H1 (cell line): ENCODE results near the gene GGA3. TPM values are rescaled to one million over a fixed set of nuclear protein-coding genes. Genes with fewer than 3 reads are reported as not detected.
A peak's percentile ranks its signal among the peaks of the same experiment; 100 is the strongest.

Experiments
- BRCA1 ChIP-seq: IDR thresholded peaks from 2 replicates; pipeline ENCODE4 v1.6.1; 2012; ENCODE audit warnings: low read depth, low read length, improper control_type of control experiment
- CHD7 ChIP-seq: fragments of 300-600 bp; sonication (generic); IDR thresholded peaks from 2 replicates; pipeline ENCODE4 v1.7.1; 2012; ENCODE audit warnings: low read length, moderate library complexity, mild to moderate bottlenecking, inconsistent platforms; ENCODE audit not compliant: insufficient replicate concordance
- EGR1 ChIP-seq: IDR thresholded peaks from 2 replicates; pipeline ENCODE4 v1.6.1; 2011; ENCODE audit warnings: low read depth, low read length, borderline replicate concordance
- EP300 ChIP-seq, 2 experiments: IDR thresholded peaks; 1 replicate in 1 of 2; 2 replicates in 1 of 2; pipeline ENCODE4 v1.6.1; 2011 to 2012; ENCODE audit warnings: low read depth in 2 of 2, low read length in 2 of 2, mild to moderate bottlenecking in 2 of 2, borderline replicate concordance in 1 of 2, inconsistent platforms in 1 of 2, moderate library complexity in 1 of 2
- JUND ChIP-seq: IDR thresholded peaks from 2 replicates; pipeline ENCODE4 v1.6.1; 2011; ENCODE audit warnings: mild to moderate bottlenecking, improper control_type of control experiment, low read length
- KDM1A ChIP-seq: fragments of 200-600, 300-600 bp; sonication (generic); IDR thresholded peaks from 2 replicates; pipeline ENCODE4 v1.7.1; 2016; ENCODE audit warnings: mild to moderate bottlenecking, low read length, borderline replicate concordance
- POU5F1 ChIP-seq: IDR thresholded peaks from 2 replicates; pipeline ENCODE4 v1.6.1; 2011; ENCODE audit warnings: low read depth, mild to moderate bottlenecking, low read length, moderate library complexity
- SIRT6 ChIP-seq: IDR thresholded peaks from one replicate; pipeline ENCODE4 v1.7.1; 2012; ENCODE audit warnings: low read length, inconsistent platforms
- SUZ12 ChIP-seq: fragments of 200-600 bp; sonication (generic); IDR thresholded peaks from 2 replicates; pipeline ENCODE4 v1.6.1; 2012; ENCODE audit warnings: mild to moderate bottlenecking, inconsistent platforms, low read length, moderate library complexity, mixed read lengths
- TBP ChIP-seq: IDR thresholded peaks from 2 replicates; pipeline ENCODE4 v1.6.1; 2011; ENCODE audit warnings: low read depth, low read length, improper control_type of control experiment
- ZNF274 ChIP-seq: IDR thresholded peaks from 2 replicates; pipeline ENCODE4 v1.7.0; 2012; ENCODE audit warnings: low read length, borderline replicate concordance; ENCODE audit errors: extremely low read depth
- polyA plus RNA-seq, 7 experiments: library from polyadenylated mRNA; depleted of rRNA in 3 of 7; stranded (reverse) in 5 of 7; unstranded in 2 of 7; fragments of >200 nt in 5 of 7; fragments of 200-250 nt in 2 of 7; gene quantifications; 1 replicate in 5 of 7; 2 replicates in 1 of 7; 4 replicates in 1 of 7; pipeline versions ENCODE4 v1.2.1 to v1.2.3, GENCODE V29; 2011 to 2013; ENCODE audit warnings: missing spikeins in 2 of 7, mixed read lengths in 2 of 7
- total RNA-seq: library from RNA; stranded (reverse); fragmentation: NEBNext Ultra II Directional; extraction: Animal tissue kit (Norgen Biotek cat#: 25700); gene quantifications from 2 replicates; pipeline ENCODE4 v1.2.1, GENCODE V29; 2021

Gene GGA3
- total and polyA plus RNA-seq, 2 of the 8 experiments (the other 6 are each of a cell fraction or from before 2014, with no cell fraction given), result 40.6 to 60.0 TPM

- TF ChIP-seq SIRT6 (no peak), SUZ12 (no peak), POU5F1 (no peak), BRCA1 (no peak), TBP (no peak), KDM1A (0 out of 2 replicates have a peak, but pooled peaks have one; percentile 11), EGR1 (no peak), JUND (no peak), CHD7 (no peak), ZNF274 (no peak), EP300 (IDR thresholded peaks at IDR 0.05; ENCODE audit: borderline replicate concordance in 1 of 2, low read depth in 2 of 2, low read length in 2 of 2) (0 out of 3 replicates have a peak, but pooled peaks of 1 of the 2 experiments have one; percentile 26)
Observed at GRCh38 chr17:75240394-75241142, 20.8 kb downstream of the GGA3 start (continued).
